NT2/D1 (cell line): ENCODE measurements around the gene CDKN2B-AS1.

Experiments
- SUZ12 ChIP-seq: IDR thresholded peaks from 2 replicates; pipeline ENCODE4 v1.6.1; 2011; ENCODE audit not compliant: insufficient read length, insufficient read depth; ENCODE audit errors: extremely low read depth
- ZNF274 ChIP-seq: IDR thresholded peaks from 2 replicates; pipeline ENCODE4 v1.6.1; 2011; ENCODE audit warnings: mild to moderate bottlenecking, low read depth, low read length

DNA sequence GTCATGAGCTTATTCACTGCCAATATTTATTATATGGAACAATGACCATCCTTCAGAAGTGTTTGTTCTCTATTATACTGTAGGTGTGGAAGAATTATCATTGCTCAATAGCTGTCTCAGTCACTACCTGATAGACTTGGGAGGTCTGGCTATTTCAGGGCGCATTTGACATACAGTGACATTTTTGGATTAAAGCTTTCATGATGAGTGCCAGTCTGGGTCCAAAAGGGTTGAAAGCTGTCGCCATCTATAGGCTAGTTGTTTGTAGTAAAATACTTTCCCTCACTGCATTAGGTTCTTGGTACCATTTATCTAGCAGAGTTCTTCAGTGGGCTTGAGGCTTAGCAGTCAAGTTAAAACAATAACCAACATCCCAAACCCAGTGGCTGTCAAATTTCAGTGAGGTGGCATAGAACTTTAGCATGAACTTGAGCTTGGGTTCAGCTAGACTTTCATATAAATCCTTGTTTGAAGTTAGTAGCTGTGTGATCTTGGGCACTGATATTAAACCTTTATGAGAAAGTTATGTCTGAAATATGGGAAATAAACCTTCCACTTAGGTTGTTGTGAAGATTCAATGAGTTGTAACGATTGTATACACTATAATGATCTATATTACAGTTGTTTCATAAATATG lies 125.0 kb downstream of the CDKN2B-AS1 start:
- no peak for TF ChIP-seq ZNF274
- no peak for TF ChIP-seq SUZ12
